ENCODE data around the gene DCST2.
"Not testable (repeated sequence)": the region's sequence is repeated elsewhere in the genome, so short reads cannot be mapped to it uniquely, and the experiment has no call there.

Gene DCST2

GRCh38 chr1:154995301-154995983 lies 38.1 kb downstream of the DCST2 start:
- DNase-seq = peak; percentile 48

- no peak for DNase-seq
Observed at GRCh38 chr1:154994591-154994990, 39.0 kb downstream of the DCST2 start.

GRCh38 chr1:154994269-154994587 lies 39.4 kb downstream of the DCST2 start:
- no peak for DNase-seq

GRCh38 chr1:154993572-154994268 lies 39.9 kb downstream of the DCST2 start, which contains the start of gene LENEP:
Gene LENEP (plus strand): TSS chr1:154993586. CDS start chr1:154993608, 22 bp downstream.
- DNase-seq = no peak

GRCh38 chr1:154992721-154993571 lies 40.6 kb downstream of the DCST2 start:
- no peak for DNase-seq

- DNase-seq = no peak
Observed at GRCh38 chr1:154990276-154990675, 43.3 kb downstream of the DCST2 start.

- DNase-seq = no peak
Observed at GRCh38 chr1:154989195-154989860, 44.3 kb downstream of the DCST2 start.

- DNase-seq = no peak
Observed at GRCh38 chr1:154988058-154988954, 45.3 kb downstream of the DCST2 start.

GRCh38 chr1:154987326-154987725 lies 46.3 kb downstream of the DCST2 start:
- DNase-seq = no peak

GRCh38 chr1:154986736-154987135 lies 46.8 kb downstream of the DCST2 start:
- DNase-seq = not testable (repeated sequence)

- DNase-seq = no peak
Observed at GRCh38 chr1:154983776-154984466, 49.7 kb downstream of the DCST2 start.

GRCh38 chr1:154982897-154983648 lies 50.5 kb downstream of the DCST2 start, which contains the start of gene FLAD1:
Gene FLAD1 (plus strand): TSS chr1:154983344. CDS start chr1:154983695, 351 bp downstream.
- peak; percentile 98 for DNase-seq

- no peak for DNase-seq
Observed at GRCh38 chr1:154982341-154982740, 51.2 kb downstream of the DCST2 start.

- no peak for DNase-seq
Observed at GRCh38 chr1:154978360-154978759, 55.2 kb downstream of the DCST2 start.

GRCh38 chr1:154977762-154978161 lies 55.8 kb downstream of the DCST2 start:
- not testable (repeated sequence) for DNase-seq

- no peak for DNase-seq
Observed at GRCh38 chr1:154975409-154976059, 58.0 kb downstream of the DCST2 start.

GRCh38 chr1:154974808-154975408 lies 58.7 kb downstream of the DCST2 start:
- peak; percentile 97 for DNase-seq

GRCh38 chr1:154974102-154974807 lies 59.3 kb downstream of the DCST2 start, which contains the start of gene CKS1B:
Gene CKS1B (plus strand): TSS chr1:154974681. CDS start chr1:154974746, 65 bp downstream.
- DNase-seq = peak; percentile 99

Data from midbrain (tissue), 1 donor.